HG02885 (cell line): ENCODE measurements around the gene APOOL.
A peak's percentile ranks its signal among the peaks of the same experiment; 100 is the strongest.
"Not testable (repeated sequence)": the region's sequence is repeated elsewhere in the genome, so short reads cannot be mapped to it uniquely, and the experiment has no call there.

Experiments used
- ATAC-seq: cut with Tn5 transposase; IDR thresholded peaks from one replicate; pipeline ENCODE4 v1.9.1; 2021; ENCODE audit warnings: mild to moderate bottlenecking; ENCODE audit not compliant: unreplicated experiment, poor library complexity

Gene APOOL

DNA sequence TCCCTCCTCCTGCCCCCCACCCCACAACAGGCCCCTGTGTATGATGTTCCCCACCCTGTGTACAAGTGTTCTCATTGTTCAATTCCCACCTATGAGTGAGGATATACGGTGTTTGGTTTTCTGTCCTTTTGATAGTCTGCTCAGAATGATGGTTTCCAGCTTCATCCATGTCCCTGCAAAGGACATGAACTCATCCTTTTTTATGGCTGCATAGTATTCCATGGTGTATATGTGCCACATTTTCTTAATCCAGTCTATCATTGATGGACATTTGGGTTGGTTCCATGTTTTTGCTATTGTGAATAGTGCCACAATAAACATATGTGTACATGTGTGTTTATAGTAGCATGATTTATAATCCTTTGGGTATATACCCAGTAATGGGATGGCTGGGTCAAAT is 73.6 kb downstream of the APOOL start:
- not testable (repeated sequence) for ATAC-seq

DNA sequence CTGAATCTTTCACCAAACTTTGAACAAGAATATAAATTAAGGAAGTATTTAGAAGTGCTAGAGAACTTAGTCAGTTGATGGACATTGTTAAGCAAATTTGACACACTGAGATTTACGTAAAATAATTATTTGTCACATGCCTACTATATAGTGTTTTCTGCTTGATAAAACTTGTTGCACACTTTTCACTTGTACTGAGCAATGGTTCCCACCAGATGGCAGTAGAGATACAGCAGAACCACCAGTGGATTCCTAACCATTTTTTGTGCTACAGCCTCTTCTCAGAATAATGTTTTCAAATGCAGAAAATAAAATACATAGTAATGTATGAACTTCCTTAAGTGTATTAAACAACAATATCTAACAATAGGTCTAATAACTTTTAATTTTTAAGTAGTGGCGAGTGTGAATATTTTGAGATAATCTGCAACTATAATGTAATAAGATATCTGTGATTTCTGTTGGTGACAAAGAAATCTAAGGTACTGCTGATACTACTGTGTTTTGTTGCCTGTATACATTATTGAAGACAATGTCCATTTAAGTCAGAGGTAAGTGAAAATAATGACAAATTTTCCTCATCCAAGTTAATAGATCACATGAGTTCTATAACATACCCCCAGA is 81.2 kb downstream of the APOOL start:
- ATAC-seq = peak; percentile 96

DNA sequence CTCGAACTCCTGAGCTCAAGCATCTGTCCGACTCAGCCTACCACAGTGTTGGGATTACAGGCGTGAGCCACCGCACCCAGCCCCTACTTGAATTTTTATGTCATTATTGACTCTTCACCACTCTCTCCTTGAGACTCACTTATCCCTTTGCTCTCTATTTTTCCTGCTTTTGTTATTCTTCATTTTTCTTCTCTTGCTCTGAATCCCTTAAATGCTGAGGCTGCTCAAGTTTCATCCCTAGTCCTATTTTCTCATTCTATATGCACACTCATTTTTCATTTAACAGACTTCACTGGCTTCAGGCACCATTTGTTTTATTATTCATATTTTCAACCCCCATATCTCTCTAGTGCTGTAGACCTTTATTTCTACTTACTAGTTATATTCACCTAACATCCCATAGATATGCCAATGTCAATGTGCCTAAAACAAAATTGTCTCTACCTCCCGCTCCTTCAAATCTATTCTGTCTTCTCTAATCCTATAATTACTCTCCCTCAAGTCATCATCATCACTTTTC is 85.7 kb downstream of the APOOL start:
- no peak for ATAC-seq

DNA sequence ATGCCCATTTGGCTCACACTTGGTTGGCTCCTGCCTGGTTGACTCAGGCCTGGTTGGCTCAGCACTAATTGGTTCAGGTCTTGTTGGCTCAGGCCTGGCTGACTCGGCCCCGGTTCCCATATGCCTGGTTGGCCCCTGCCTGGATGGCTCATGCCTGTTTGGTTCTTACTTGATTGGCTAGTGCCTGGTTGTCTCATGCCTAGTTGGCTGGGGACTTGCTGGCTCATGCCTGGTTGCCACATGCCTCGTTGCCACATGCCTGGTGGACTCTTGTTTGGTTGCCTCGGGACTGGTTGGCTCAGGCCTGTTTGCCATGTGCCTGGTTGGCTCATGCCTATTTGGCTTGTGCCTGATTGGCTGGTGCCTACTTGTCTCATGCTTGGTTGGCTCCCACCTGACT is 103.7 kb downstream of the APOOL start:
- ATAC-seq = no peak

DNA sequence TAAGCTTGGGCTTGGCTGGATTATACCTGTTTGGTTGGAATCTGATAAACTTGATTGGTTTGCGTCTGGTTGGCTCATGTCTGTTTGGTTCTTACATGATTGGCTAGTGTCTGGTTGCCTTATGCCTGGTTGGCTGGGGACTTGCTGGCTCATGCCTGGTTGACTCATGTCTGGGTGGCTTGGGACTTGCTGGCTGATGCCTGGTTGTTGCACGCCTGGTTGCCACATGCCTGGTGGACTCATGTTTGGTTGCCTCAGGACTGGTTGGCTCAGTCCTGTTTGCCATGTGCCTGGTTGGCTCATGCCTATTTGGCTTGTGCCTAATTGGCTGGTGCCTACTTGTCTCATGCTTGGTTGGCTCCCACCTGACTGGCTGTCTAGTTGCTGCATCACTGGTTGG is 104.5 kb downstream of the APOOL start:
- ATAC-seq = no peak

DNA sequence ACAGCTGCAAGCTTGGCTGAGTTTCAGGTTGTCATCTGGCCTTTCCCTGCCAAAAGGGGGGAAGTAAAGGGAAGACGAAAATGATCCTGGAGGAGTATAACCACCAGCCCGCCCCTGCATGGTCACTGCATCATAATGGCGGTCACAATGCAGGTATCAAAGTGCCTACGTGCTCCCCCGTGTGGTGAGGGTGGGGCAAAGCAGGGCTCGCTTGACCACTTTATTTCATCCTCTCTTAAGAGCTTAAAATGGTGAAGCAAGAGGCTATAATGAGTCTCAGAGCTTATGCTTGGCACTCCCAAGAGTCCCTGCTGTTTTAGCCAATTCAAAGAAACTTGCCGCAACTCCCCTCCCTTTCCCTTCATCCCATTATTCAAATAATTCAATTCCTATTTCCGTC is 105.6 kb downstream of the APOOL start:
- peak; percentile 64 for ATAC-seq

DNA sequence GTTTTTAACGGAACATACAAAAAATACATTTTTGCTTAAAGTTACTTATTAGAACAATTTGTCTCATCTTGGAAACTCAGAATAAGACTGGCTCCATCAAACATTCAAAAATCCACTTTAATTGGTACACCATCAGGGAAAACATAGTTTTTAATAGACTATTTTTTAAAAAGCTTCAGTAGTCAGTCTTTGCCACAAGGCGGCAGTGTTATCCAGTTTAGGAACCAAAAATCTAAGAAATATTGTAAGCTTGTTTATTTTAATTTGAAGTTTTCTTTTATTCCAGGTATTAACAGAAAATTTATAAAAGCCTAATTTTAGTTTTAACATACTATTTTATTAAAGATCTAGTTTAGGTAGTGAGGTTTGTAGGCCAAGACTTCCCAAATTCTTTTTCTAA is 107.7 kb downstream of the APOOL start:
- no peak for ATAC-seq

DNA sequence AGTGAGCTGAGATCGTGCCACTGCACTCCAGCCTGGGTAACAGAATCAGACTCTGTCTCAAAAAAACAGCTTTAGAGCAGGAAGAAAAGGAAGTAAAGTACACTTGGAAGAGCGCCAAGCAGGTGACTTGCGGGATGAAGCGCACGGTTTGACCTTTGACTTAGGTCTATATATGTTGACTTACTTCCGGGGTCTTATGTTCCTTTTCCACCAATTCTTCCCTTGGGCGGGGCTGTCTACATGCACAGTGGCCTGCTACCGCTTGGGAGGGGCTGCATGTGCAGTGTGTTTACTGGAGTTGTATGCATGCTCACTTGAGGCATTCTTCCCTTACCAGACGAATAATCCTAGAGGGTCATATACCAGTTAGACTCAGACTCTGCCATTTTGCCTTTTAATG is 108.6 kb downstream of the APOOL start:
- no peak for ATAC-seq

DNA sequence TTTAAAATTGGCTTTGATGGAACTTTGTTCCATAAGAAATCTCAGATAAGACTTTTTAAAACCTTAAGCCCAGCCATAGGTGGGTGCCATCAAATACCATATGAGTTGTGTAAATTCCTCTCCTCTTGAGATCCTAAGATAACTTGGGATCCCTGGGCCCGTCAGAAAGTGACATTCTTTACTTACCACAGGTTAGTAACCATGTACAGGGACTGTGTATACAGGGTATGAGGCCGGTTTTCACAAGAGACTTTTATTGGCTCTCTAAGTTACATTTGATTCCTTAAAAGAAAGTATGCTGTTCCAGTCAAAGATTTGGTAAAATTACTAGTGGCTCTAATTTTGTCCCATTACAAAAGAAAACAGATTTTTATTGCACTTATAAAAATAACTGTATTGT is 110.1 kb downstream of the APOOL start:
- no peak for ATAC-seq

DNA sequence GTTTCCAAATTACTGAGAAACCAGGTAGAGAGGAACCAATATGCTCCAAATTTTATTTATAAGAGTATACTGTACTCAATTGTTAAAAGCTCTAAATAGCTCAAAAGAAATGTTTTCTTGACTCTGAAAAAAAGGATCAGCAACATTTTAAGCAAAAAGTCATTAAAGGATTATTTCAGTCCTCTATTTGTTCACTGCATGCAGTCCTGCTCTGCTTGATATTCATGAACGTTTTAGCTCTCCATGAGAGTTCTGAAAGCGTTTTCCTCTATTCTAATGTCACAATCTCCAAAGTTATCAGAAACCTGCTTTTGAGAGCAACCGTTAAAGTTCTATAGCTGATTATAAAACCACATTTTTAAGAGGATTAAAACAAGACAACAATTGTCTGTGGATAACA is 110.5 kb downstream of the APOOL start:
- no peak for ATAC-seq

DNA sequence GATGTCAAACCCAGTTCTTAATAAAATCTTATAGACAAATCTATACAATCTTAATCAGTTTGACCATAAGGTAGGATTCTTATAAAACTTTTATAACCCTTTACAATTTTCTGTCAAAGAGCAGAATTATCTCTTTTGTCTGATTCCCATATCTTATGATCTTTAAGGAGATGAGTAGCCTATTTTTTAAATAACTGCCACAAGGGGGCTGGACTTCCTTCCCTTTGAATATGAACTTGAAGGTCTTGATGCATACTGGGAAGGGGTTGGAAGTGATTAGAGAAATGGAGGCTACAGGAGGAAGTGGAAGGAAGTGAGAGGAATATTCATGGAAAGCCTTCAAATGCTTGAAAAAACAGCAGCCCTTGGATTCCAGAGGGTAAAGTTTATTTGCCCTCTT is 111.1 kb downstream of the APOOL start:
- ATAC-seq = no peak

DNA sequence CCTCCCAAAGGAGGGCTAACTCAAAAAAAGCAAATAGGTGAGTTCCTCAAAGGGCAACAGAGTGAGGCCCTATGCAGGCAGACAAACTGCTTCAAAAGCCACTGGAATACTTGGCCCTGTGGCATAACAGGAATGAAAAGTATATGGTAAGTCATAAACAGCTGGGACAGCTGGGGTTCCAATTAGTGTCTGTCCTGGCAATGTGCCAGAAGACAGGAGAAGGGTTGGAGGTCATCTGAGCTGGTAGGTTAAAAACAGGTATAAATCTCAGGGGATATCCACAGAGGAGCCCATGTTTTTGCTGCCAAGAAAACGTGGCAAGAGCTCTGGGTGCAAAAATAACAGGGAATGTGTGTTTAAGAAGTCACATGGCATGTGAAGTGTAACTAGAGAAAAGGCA is 111.6 kb downstream of the APOOL start:
- ATAC-seq = no peak

DNA sequence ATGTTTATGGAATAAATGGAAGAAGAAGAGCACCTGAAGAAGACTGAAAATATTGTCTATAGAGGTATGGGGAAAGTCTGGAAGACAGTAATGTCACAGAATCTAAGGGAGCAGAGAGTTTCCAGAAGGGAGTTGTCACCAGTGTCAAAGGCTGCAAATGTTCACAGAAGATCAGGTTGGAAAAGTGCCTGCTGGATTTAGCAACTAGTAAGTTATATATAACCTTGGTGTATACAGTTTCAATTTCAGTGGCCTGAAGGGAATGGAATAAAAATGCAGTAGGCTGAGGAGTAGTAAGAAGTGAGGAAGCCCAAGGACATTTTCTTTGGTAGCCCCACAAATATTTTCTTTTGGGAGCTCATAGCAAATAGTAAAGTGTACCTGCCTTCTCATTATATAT is 132.7 kb downstream of the APOOL start:
- no peak for ATAC-seq

DNA sequence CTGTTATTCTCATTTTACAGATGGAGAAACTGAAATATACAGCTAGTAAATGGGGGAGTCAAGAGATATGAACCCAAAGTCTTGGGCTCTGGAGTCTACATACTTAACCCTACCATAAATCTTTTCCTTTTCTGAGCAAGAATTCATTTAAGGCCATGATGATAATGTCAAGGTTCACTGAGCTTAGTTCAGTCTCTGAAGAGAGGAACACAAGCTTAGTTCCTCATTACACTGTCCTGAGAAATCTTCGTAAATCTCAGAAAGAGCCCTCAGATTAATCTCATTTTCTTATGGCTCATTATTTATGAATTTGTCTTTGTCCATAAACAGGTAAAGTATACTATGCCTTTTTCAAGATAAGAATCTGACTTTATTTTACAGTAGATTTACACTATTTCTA is 135.7 kb downstream of the APOOL start:
- no peak for ATAC-seq

DNA sequence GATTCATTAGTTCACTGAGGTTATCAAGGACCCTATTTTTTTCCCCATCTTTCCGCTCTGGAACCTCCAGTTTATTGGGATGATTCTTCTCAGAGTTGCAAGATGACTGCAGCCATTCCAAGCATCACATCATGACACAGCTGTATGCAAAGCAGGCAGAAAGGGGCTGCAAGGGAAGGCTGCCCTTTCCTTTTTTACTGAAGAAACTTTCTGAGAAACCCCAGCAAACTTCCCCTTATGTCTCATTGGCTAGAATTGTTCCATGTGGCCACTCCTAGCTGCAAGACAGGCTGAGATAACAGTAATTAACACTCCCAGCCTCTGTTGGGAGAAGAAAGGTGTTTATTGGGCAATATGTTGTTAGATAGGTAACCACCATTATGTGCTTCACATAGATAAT is 137.3 kb downstream of the APOOL start:
- peak; percentile 79 for ATAC-seq
